IMR-90 (cell line): ENCODE results near the gene NMNAT3. TPM values are rescaled to one million over a fixed set of nuclear protein-coding genes. Genes with fewer than 3 reads are reported as not detected.

Experiments used
- ATAC-seq: fragments of 200-7000 bp; cut with Tn5 transposase; 2 replicates; pipeline ENCODE4 v1.9.1; 2020; ENCODE audit warnings: low read depth, mild to moderate bottlenecking, moderate library complexity
- BruUV-seq: library from RNA; stranded (reverse); fragments of 400-500 nt; replicated peaks from 2 replicates; lab custom pipeline; 2021; lab: Mats Ljungman, UMichigan
- CTCF ChIA-PET: fragments of 300-600 bp; formaldehyde crosslinking; extraction: SDS; loops from one replicate; lab custom pipeline; 2021; ENCODE audit warnings: antibody characterized with exemption; lab: Yijun Ruan, JAX
- POLR2A ChIA-PET: fragments of 300-600 bp; sonication (Branson Sonifier 250); formaldehyde crosslinking; loops from one replicate; lab custom pipeline; 2022; ENCODE audit warnings: antibody characterized with exemption; ENCODE audit not compliant: unreplicated experiment; lab: Charles Lee
- DNase-seq: peaks from one replicate; pipeline ENCODE4 v3.0.0; 2013
- H2AFZ ChIP-seq: replicated peaks from 2 replicates; pipeline ENCODE3; 2013; ENCODE audit warnings: low read length, mild to moderate bottlenecking; ENCODE audit not compliant: poor library complexity
- H2AK5ac ChIP-seq: 2 replicates; pipeline ENCODE4 v1.6.1; 2013; ENCODE audit warnings: low read depth, low read length, inconsistent platforms
- H2AK9ac ChIP-seq: replicated peaks from 2 replicates; pipeline ENCODE3; 2013; ENCODE audit warnings: mild to moderate bottlenecking, low read depth, low read length, moderate library complexity; ENCODE audit not compliant: poor library complexity
- H2BK120ac ChIP-seq: 2 replicates; pipeline ENCODE4 v1.6.1; 2013; ENCODE audit warnings: low read depth, low read length, inconsistent platforms
- H2BK15ac ChIP-seq: 3 replicates; pipeline ENCODE4 v1.6.1; 2013; ENCODE audit warnings: low read depth, low read length, inconsistent platforms
- H2BK20ac ChIP-seq: 2 replicates; pipeline ENCODE4 v1.6.1; 2013; ENCODE audit warnings: low read depth, mild to moderate bottlenecking, inconsistent platforms, low read length, moderate library complexity
- H2BK5ac ChIP-seq: 2 replicates; pipeline ENCODE4 v1.6.1; 2013; ENCODE audit warnings: mild to moderate bottlenecking, low read depth, low read length, inconsistent platforms; ENCODE audit not compliant: poor library complexity, severe bottlenecking
- H3K14ac ChIP-seq: replicated peaks from 2 replicates; pipeline ENCODE4 v1.6.1; 2013; ENCODE audit warnings: low read depth, low read length, inconsistent platforms
- H3K18ac ChIP-seq: 2 replicates; pipeline ENCODE4 v1.6.1; 2013; ENCODE audit warnings: low read depth, low read length, control low read depth
- H3K23ac ChIP-seq: 2 replicates; pipeline ENCODE4 v1.6.1; 2013; ENCODE audit warnings: low read depth, low read length, inconsistent platforms
- H3K27ac ChIP-seq: 2 replicates; pipeline ENCODE4 v1.5.1; 2013; ENCODE audit warnings: mild to moderate bottlenecking, control low read depth, low read length; ENCODE audit not compliant: insufficient read depth
- H3K27me3 ChIP-seq: 2 replicates; pipeline ENCODE4 v1.6.1; 2013; ENCODE audit warnings: low read length; ENCODE audit not compliant: control insufficient read depth, insufficient read depth
- H3K36me3 ChIP-seq: 2 replicates; pipeline ENCODE4 v1.6.1; 2013; ENCODE audit warnings: low read length, mixed read lengths; ENCODE audit not compliant: control insufficient read depth, insufficient read depth
- H3K4ac ChIP-seq: 2 replicates; pipeline ENCODE4 v1.6.1; 2013; ENCODE audit warnings: low read depth, low read length, inconsistent platforms
- H3K4me1 ChIP-seq: 2 replicates; pipeline ENCODE4 v1.6.1; 2013; ENCODE audit warnings: low read length, mixed read lengths; ENCODE audit not compliant: control insufficient read depth, insufficient read depth
- H3K4me2 ChIP-seq: 2 replicates; pipeline ENCODE4 v1.6.1; 2013; ENCODE audit warnings: low read depth, mild to moderate bottlenecking, control low read depth, low read length, moderate library complexity
- H3K4me3 ChIP-seq: 2 replicates; pipeline ENCODE4 v1.5.1; 2013; ENCODE audit warnings: low read depth, mild to moderate bottlenecking, control low read depth, low read length, moderate library complexity; ENCODE audit not compliant: insufficient read depth
- H3K56ac ChIP-seq: 2 replicates; pipeline ENCODE4 v1.6.1; 2013; ENCODE audit warnings: low read length, inconsistent platforms; ENCODE audit not compliant: insufficient read depth; ENCODE audit errors: extremely low read depth
- H3K79me1 ChIP-seq, 2 experiments: 2 replicates each; pipeline ENCODE4 v1.6.1; 2013; ENCODE audit warnings: low read length in 2 of 2, inconsistent platforms in 1 of 2, low read depth in 1 of 2
- H3K9ac ChIP-seq: 2 replicates; pipeline ENCODE4 v1.6.1; 2013; ENCODE audit warnings: low read depth, low read length, control low read depth
- H3K9me1 ChIP-seq: 2 replicates; pipeline ENCODE4 v1.6.1; 2013; ENCODE audit warnings: low read length, inconsistent platforms; ENCODE audit not compliant: insufficient read depth
- H3K9me3 ChIP-seq: 2 replicates; pipeline ENCODE4 v1.6.1; 2013; ENCODE audit warnings: low read length; ENCODE audit not compliant: control insufficient read depth, insufficient read depth
- H4K20me1 ChIP-seq: 2 replicates; pipeline ENCODE4 v1.6.1; 2013; ENCODE audit warnings: low read length, inconsistent platforms; ENCODE audit not compliant: insufficient read depth
- H4K5ac ChIP-seq: 2 replicates; pipeline ENCODE4 v1.6.1; 2013; ENCODE audit warnings: mild to moderate bottlenecking, low read depth, low read length, control low read depth
- H4K8ac ChIP-seq, 2 experiments: 2 replicates each; pipeline ENCODE4 v1.6.1; 2013; ENCODE audit warnings: low read depth in 2 of 2, low read length in 2 of 2, control low read depth in 1 of 2, inconsistent platforms in 1 of 2
- H4K91ac ChIP-seq: 2 replicates; pipeline ENCODE4 v1.6.1; 2013; ENCODE audit warnings: low read depth, low read length, inconsistent platforms; ENCODE audit not compliant: insufficient read depth
- FOS ChIP-seq: fragments of 150-350 bp; IDR thresholded peaks from 2 replicates; pipeline ENCODE4 v1.6.1; 2016; ENCODE audit warnings: low read depth, low read length
- NFE2L2 ChIP-seq: fragments of 150-350 bp; IDR thresholded peaks from 2 replicates; pipeline ENCODE4 v1.6.1; 2016; ENCODE audit warnings: low read depth, mild to moderate bottlenecking, low read length
- POLR2A ChIP-seq: IDR thresholded peaks from 2 replicates; pipeline ENCODE4 v1.6.1; 2012; ENCODE audit warnings: mild to moderate bottlenecking, low read depth, low read length
- dilution Hi-C: fragments of 300-500 bp; cut with HindIII; formaldehyde crosslinking; loops from one replicate; pipeline ENCODE4 v1.14.3; 2018; ENCODE audit warnings: low sequenced_read_pairs; ENCODE audit not compliant: unreplicated experiment
- in situ Hi-C: fragments of 300-500 bp; cut with MboI; formaldehyde crosslinking; loops from 3 replicates; pipeline ENCODE4 v1.14.3; 2019; ENCODE audit warnings: low sequenced_read_pairs, inconsistent platforms, mixed read lengths
- intact Hi-C: fragments of 100-400 bp; cut with micrococcal nuclease; formaldehyde crosslinking; loops from 2 replicates; pipeline ENCODE4 v1.10.0; 2022
- polyA plus RNA-seq, 3 experiments: library from polyadenylated mRNA; depleted of rRNA; stranded (reverse); fragments of >200 nt; gene quantifications; 2 replicates each; pipeline ENCODE4 v1.2.3, GENCODE V29; 2012; ENCODE audit warnings: low replicate concordance in 1 of 3
- total RNA-seq: library from RNA; depleted of rRNA; stranded (reverse); fragments of >200 nt; gene quantifications from 2 replicates; pipeline ENCODE4 v1.2.3, GENCODE V29; 2012

Gene NMNAT3
- total and polyA plus RNA-seq, 2 of the 4 experiments (the other 2 are of a cell fraction) = 0.12 to 0.36 TPM

DNA sequence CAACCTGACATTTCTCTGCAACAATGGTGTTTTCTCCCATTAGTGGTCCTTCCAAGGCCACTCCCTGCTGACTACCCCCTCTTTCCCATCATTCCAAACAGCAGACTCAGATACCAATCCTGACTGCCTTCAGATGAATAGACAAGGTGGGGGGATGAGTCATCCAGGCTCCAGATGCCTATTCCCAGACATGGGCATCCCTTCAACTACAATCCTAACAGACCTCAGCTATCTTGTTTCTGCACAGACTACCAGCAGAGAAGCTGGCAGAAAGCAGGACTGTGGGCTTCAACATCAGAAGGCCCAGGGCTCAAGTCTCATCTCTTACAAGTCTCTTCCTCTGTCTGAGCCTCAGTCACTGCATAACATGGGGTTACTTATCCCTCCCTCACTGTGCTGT lies 140.4 kb downstream of the NMNAT3 start:
- Histone ChIP-seq H3K14ac (no peak overlapping the region; the same call in 1 of the 2 replicates), H4K20me1 (no peaks in the 10 kb centered on the region), H4K91ac (no peak overlapping the region), H3K56ac (no peak overlapping the region), H3K4ac (no peak overlapping the region), H3K36me3 (peaks cover 2% of the 10 kb centered on the region; the same call in 1 of the 2 replicates), H3K9me1 (peaks cover 9% of the 10 kb centered on the region), H3K9ac (no peak overlapping the region), H3K9me3 (0 out of 2 replicates have a peak, but pooled peaks cover 2% of the 10 kb centered on the region), H3K27ac (no peak overlapping the region), H3K4me2 (no peak overlapping the region), H2BK5ac (no peak overlapping the region), H2AK5ac (no peak overlapping the region), H3K27me3 (no peaks in the 10 kb centered on the region), H2BK20ac (no peak overlapping the region), H2AFZ (no peak overlapping the region), H3K4me3 (no peak overlapping the region), H4K8ac (no peak overlapping the region), H2AK9ac (no peak overlapping the region), H3K4me1 (peaks cover 19% of the 10 kb centered on the region; the same call in 1 of the 2 replicates), H4K5ac (no peak overlapping the region), H2BK120ac (no peak overlapping the region), H2BK15ac (no peak overlapping the region), H3K23ac (no peak overlapping the region), H3K79me1 (no peaks in the 10 kb centered on the region), H3K18ac (no peak overlapping the region)
- intact Hi-C loops = no loop called here
- no TSS peak for BruUV-seq
- ATAC-seq (no peak), DNase-seq (peak; percentile 75)
- TF ChIP-seq FOS (peak; percentile 45; the same call in 1 of the 2 replicates), POLR2A (no peak), NFE2L2 (no peak)
- ChIA-PET CTCF (no interaction called here), POLR2A (no interaction called here)
- dilution Hi-C loops = no loop called here
- in situ Hi-C loops = no loop called here
